SK-N-SH (cell line): ENCODE results near the gene DMD. TPM values are rescaled to one million over a fixed set of nuclear protein-coding genes. Genes with fewer than 3 reads are reported as not detected.

Source experiments
- CTCF ChIA-PET: fragments of 300-600, 350-600 bp; formaldehyde crosslinking; extraction: SDS; loops from one replicate; lab custom pipeline; 2021; lab: Yijun Ruan, JAX
- POLR2A ChIA-PET: fragments of 350-600 bp; sonication (Branson Sonifier 250); formaldehyde crosslinking; extraction: SDS; loops from one replicate; lab custom pipeline; 2020; ENCODE audit warnings: antibody characterized with exemption, inconsistent platforms; lab: Yijun Ruan, JAX
- DNase-seq: peaks from one replicate; pipeline ENCODE4 v3.0.0; 2012
- H2AFZ ChIP-seq: fragments of 200-600 bp; sonication (generic); 2 replicates; pipeline ENCODE4 v1.8.1; 2016; ENCODE audit warnings: antibody characterized with exemption, mild to moderate bottlenecking, low read depth
- H3F3A ChIP-seq: fragments of 200-600 bp; sonication (generic); replicated peaks from 2 replicates; pipeline ENCODE3; 2016; ENCODE audit warnings: antibody characterized with exemption, mild to moderate bottlenecking; ENCODE audit not compliant: insufficient read depth
- H3K27ac ChIP-seq, 2 experiments: fragments of 200-500 bp in 1 of 2; fragments of 200-600 bp in 1 of 2; sonication (Bioruptor generic) in 1 of 2; sonication (generic), shearing (Covaris generic) in 1 of 2; 2 replicates each; pipeline versions ENCODE4 v1.5.1 to v1.6.1; 2014 to 2016; ENCODE audit warnings: low read depth in 2 of 2, inconsistent platforms in 1 of 2, low read length in 1 of 2, mild to moderate bottlenecking in 1 of 2, mixed read lengths in 1 of 2
- H3K27me3 ChIP-seq: fragments of 200-600 bp; sonication (generic), shearing (Covaris generic); 2 replicates; pipeline ENCODE4 v1.6.1; 2016; ENCODE audit warnings: mixed run types; ENCODE audit not compliant: insufficient read depth
- H3K36me3 ChIP-seq, 2 experiments: fragments of 200-500 bp in 1 of 2; fragments of 200-600 bp in 1 of 2; sonication (Bioruptor generic) in 1 of 2; sonication (generic) in 1 of 2; replicated peaks in 1 of 2; 2 replicates each; pipeline versions ENCODE3 to v1.5.1; 2014 to 2016; ENCODE audit warnings: low read length in 1 of 2, mild to moderate bottlenecking in 1 of 2; ENCODE audit not compliant: insufficient read depth in 2 of 2, control insufficient read depth in 1 of 2
- H3K4me1 ChIP-seq, 2 experiments: fragments of 200-500 bp in 1 of 2; fragments of 200-600 bp in 1 of 2; sonication (Bioruptor generic) in 1 of 2; sonication (generic), shearing (Covaris generic) in 1 of 2; 2 replicates each; pipeline versions ENCODE4 v1.5.1 to v1.6.1; 2014 to 2016; ENCODE audit warnings: low read depth in 1 of 2, low read length in 1 of 2, mixed run types in 1 of 2; ENCODE audit not compliant: insufficient read depth in 2 of 2, control insufficient read depth in 1 of 2
- H3K4me2 ChIP-seq: fragments of 200-600 bp; sonication (generic), shearing (Covaris generic); 2 replicates; pipeline ENCODE4 v1.6.1; 2017; ENCODE audit warnings: mixed run types
- H3K4me3 ChIP-seq, 2 experiments: fragments of 200-500 bp in 1 of 2; fragments of 200-600 bp in 1 of 2; sonication (Bioruptor generic) in 1 of 2; sonication (generic), shearing (Covaris generic) in 1 of 2; 2 replicates each; pipeline versions ENCODE4 v1.5.1 to v1.8.1; 2014 to 2016; ENCODE audit warnings: low read depth in 2 of 2, inconsistent platforms in 1 of 2, low read length in 1 of 2, mild to moderate bottlenecking in 1 of 2, mixed read lengths in 1 of 2, moderate library complexity in 1 of 2
- H3K79me2 ChIP-seq: fragments of 200-600 bp; sonication (generic); 2 replicates; pipeline ENCODE4 v1.8.1; 2017; ENCODE audit warnings: mild to moderate bottlenecking; ENCODE audit not compliant: insufficient read depth
- H3K9ac ChIP-seq: fragments of 200-600 bp; sonication (generic); 2 replicates; pipeline ENCODE4 v1.6.1; 2017; ENCODE audit warnings: mixed run types
- H3K9me2 ChIP-seq: fragments of 200-600 bp; sonication (generic); 2 replicates; pipeline ENCODE4 v1.6.1; 2017; ENCODE audit warnings: mixed run types
- H3K9me3 ChIP-seq: fragments of 200-600 bp; sonication (generic); 2 replicates; pipeline ENCODE4 v1.6.1; 2017; ENCODE audit warnings: mixed run types, mild to moderate bottlenecking, moderate library complexity
- H4K20me1 ChIP-seq: fragments of 200-600 bp; sonication (generic); 2 replicates; pipeline ENCODE4 v1.6.1; 2017; ENCODE audit warnings: mild to moderate bottlenecking, mixed run types; ENCODE audit not compliant: insufficient read depth
- CTCF ChIP-seq: fragments of 200-600 bp; sonication (generic); IDR thresholded peaks from 2 replicates; pipeline ENCODE4 v1.6.1; 2017; ENCODE audit warnings: antibody characterized with exemption, mild to moderate bottlenecking, moderate library complexity
- ELF1 ChIP-seq: IDR thresholded peaks from 2 replicates; pipeline ENCODE4 v1.4.0; 2012
- FOSL2 ChIP-seq: IDR thresholded peaks from 2 replicates; pipeline ENCODE4 v1.4.0; 2012; ENCODE audit warnings: low read depth, mild to moderate bottlenecking, moderate library complexity, borderline replicate concordance
- IRF3 ChIP-seq: fragments of 150-350 bp; IDR thresholded peaks from 2 replicates; pipeline ENCODE4 v1.6.1; 2016; ENCODE audit warnings: mild to moderate bottlenecking, low read depth, low read length
- JUND ChIP-seq: IDR thresholded peaks from 2 replicates; pipeline ENCODE4 v1.4.0; 2012
- MEF2A ChIP-seq: IDR thresholded peaks from 2 replicates; pipeline ENCODE4 v1.4.0; 2012; ENCODE audit warnings: low read depth, borderline replicate concordance
- NRF1 ChIP-seq: IDR thresholded peaks from 2 replicates; pipeline ENCODE4 v1.6.1; 2012; ENCODE audit warnings: low read depth, mild to moderate bottlenecking, low read length
- RAD21 ChIP-seq: IDR thresholded peaks from 2 replicates; pipeline ENCODE4 v1.6.1; 2012; ENCODE audit warnings: mild to moderate bottlenecking, low read length
- RFX5 ChIP-seq: IDR thresholded peaks from 2 replicates; pipeline ENCODE4 v1.6.1; 2012; ENCODE audit warnings: mild to moderate bottlenecking, improper control_type of control experiment, low read length
- SIN3A ChIP-seq: IDR thresholded peaks from 2 replicates; pipeline ENCODE4 v1.6.1; 2012; ENCODE audit warnings: low read depth, mild to moderate bottlenecking, low read length, moderate library complexity, borderline replicate concordance
- SMC3 ChIP-seq: IDR thresholded peaks from 2 replicates; pipeline ENCODE4 v1.6.1; 2012; ENCODE audit warnings: low read depth, low read length, improper control_type of control experiment
- TAF1 ChIP-seq: IDR thresholded peaks from 2 replicates; pipeline ENCODE4 v1.6.1; 2012; ENCODE audit warnings: low read depth, mild to moderate bottlenecking, low read length, moderate library complexity, borderline replicate concordance
- TCF12 ChIP-seq: IDR thresholded peaks from 2 replicates; pipeline ENCODE4 v1.4.0; 2012
- USF1 ChIP-seq: IDR thresholded peaks from 2 replicates; pipeline ENCODE4 v1.4.0; 2012; ENCODE audit warnings: low read depth, borderline replicate concordance
- YY1 ChIP-seq: IDR thresholded peaks from 2 replicates; pipeline ENCODE4 v1.4.0; 2012; ENCODE audit warnings: low read depth, mild to moderate bottlenecking
- WGBS: methylation state at CpG from one replicate; pipeline ENCODE4 v1.1.6; 2017; ENCODE audit warnings: low lambda C conversion rate; 5-methylcytosine and 5-hydroxymethylcytosine counted together
- polyA plus RNA-seq, 3 experiments: library from polyadenylated mRNA; depleted of rRNA; stranded (reverse); fragments of >200 nt; gene quantifications; 2 replicates each; pipeline ENCODE4 v1.2.3, GENCODE V29; 2012

The DMD gene
- polyA plus RNA-seq (2012; rRNA removed) = 3.9 and 4.4 TPM in 2 replicates
- 3.3 and 3.4 TPM in 2 replicates for polyA plus RNA-seq (2012; cell fraction: cytosol; rRNA removed)
- 3.8 and 5.2 TPM in 2 replicates for polyA plus RNA-seq (2012; cell fraction: nucleus; rRNA removed)

GRCh38 chrX:33211356-33212260 lies at the start of gene DMD:
DMD (minus strand) TSS chrX:33211549; CDS start chrX:33211312, 237 bp downstream.
- Histone ChIP-seq H3K9me3 (no peaks in the 10 kb centered on the region), H3F3A (no peaks in the 10 kb centered on the region), H3K4me2 (no peak within 1 kb of the TSS), H3K36me3 (no peaks in the 10 kb centered on the region), H3K9me2 (no peaks in the 10 kb centered on the region), H2AFZ (no peak within 1 kb of the TSS), H3K27ac (no peak within 1 kb of the TSS), H3K9ac (no peak within 1 kb of the TSS), H3K4me3 (no peak within 1 kb of the TSS), H3K27me3 (no peaks in the 10 kb centered on the region; the same call in 1 of the 2 replicates), H3K79me2 (no peaks in the 10 kb centered on the region), H4K20me1 (no peaks in the 10 kb centered on the region), H3K4me1 (no peaks in the 10 kb centered on the region)
- DNase-seq = no peak
- no peak for TF ChIP-seq IRF3
- TF ChIP-seq SMC3 = no peak
- no peak for TF ChIP-seq RAD21
- TF ChIP-seq CTCF = no peak
- no peak for TF ChIP-seq YY1
- TF ChIP-seq TCF12 = no peak
- no peak for TF ChIP-seq USF1
- TF ChIP-seq MEF2A = no peak
- TF ChIP-seq NRF1 = no peak
- TF ChIP-seq TAF1 = no peak
- no peak for TF ChIP-seq RFX5
- no peak for TF ChIP-seq FOSL2
- no peak for TF ChIP-seq ELF1
- no peak for TF ChIP-seq JUND
- no peak for TF ChIP-seq SIN3A
- POLR2A ChIA-PET = no interaction called here
- 20% methylated on average over 6 of the region's 6 CpGs for WGBS
- CTCF ChIA-PET = no interaction called here
